GM12864 (cell line): ENCODE measurements around the gene ZFP36.
A peak's percentile ranks its signal among the peaks of the same experiment; 100 is the strongest.

ENCODE experiments used
- DNase-seq: peaks from one replicate; pipeline ENCODE4 v3.0.0-alpha.2; 2011; ENCODE audit warnings: low read depth
- H3K4me3 ChIP-seq: 2 replicates; pipeline ENCODE4 v1.5.1; 2011; ENCODE audit warnings: mild to moderate bottlenecking, low read depth, low read length, control low read depth
- CTCF ChIP-seq: IDR thresholded peaks from 2 replicates; pipeline ENCODE4 v1.5.1; 2011; ENCODE audit warnings: low read depth, mild to moderate bottlenecking, moderate library complexity, low read length, control low read depth, inconsistent platforms; ENCODE audit errors: missing control alignments

Gene ZFP36

DNA sequence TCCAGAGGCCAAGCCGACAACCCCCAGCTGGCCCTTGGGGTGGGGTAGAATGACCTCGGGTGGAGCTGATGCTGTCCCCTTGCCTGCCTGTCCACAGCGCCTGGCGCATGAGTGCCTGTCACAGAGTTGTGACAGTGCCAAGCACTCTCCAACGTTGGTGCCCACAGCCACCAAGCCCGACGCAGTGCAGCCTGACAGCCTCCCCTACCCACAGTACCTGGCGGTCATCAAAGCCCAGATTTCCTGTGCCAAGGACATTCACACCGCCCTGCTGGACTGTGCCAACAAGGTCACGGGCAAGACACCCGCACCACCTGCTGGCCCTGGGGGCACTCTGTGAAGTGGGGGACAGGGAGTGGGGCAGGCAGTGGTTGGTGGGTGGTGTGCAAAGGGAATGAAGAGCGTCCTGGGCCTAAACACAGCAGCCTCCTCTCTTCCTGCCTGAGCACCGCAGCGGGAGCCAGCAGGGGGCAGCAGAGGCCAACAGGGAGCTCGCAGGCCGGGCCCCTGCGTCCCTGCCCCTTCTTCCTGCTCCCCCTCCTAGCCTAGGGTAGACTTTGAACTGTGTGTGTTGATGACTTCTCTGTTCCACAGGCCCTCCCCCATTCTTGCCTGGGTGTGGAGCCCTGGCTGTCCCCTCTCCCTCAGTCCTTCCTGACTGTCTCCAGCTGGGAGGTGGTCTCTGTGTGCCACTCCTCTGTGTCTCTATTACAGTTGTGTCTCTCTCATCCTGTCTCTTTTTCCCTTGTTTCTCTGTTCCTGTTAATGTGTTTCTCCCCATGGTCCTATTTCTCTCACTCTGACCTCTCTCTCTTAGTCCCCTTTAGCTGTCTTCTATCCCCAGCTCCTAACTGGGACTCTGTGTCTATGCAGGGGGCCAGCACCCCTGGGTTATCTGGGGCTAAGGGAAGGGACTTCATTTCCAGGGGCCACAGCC, 9.0 kb upstream of the ZFP36 start:
- H3K4me3 ChIP-seq = peak overlapping the region; percentile 15
- DNase-seq = no peak
- TF ChIP-seq CTCF = peak; percentile 98

GRCh38 chr19:39398297-39398864, 8.3 kb upstream of the ZFP36 start:
- peak overlapping the region; percentile 15 for H3K4me3 ChIP-seq
- DNase-seq = no peak
- TF ChIP-seq CTCF = no peak

GRCh38 chr19:39399668-39400050, 7.0 kb upstream of the ZFP36 start:
- no peak for DNase-seq
- no peak overlapping the region for H3K4me3 ChIP-seq
- no peak for TF ChIP-seq CTCF

GRCh38 chr19:39400061-39400460, 6.6 kb upstream of the ZFP36 start:
- no peak overlapping the region for H3K4me3 ChIP-seq
- DNase-seq = no peak
- no peak for TF ChIP-seq CTCF

DNA sequence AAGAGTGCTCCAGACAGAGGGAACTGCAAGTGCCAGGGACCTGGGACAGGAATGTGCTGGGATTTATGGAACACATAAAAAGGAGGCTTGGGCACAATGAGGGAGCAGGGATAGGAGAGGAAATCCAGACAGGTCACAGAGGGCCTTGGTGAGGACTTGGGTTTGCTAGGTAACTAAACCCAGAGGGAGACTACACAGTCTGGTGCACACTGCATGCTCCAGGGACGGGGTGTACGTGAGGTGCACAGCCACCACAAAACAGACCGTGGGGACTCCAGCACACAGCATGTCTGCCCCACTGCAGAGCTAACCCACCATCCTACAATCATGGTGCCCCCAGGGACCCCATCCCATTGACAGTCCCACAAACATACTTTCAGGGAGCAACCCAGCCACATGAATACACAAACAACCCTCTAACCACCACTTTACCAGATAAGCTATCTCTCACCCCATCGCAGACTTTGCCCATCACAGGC, 5.5 kb upstream of the ZFP36 start:
- peak overlapping the region; percentile 6; the same call in 1 of the 2 replicates for H3K4me3 ChIP-seq
- DNase-seq = no peak
- TF ChIP-seq CTCF = no peak

- peak overlapping the region; percentile 6 for H3K4me3 ChIP-seq
- no peak for DNase-seq
These were observed 4.9 kb upstream of the ZFP36 start for GRCh38 chr19:39401549-39402345.

More at GRCh38 chr19:39401549-39402345, 4.9 kb upstream of the ZFP36 start:
- TF ChIP-seq CTCF = no peak
